PC-3 (cell line): Measurements from ENCODE around the gene BBS12. TPM values are rescaled to one million over a fixed set of nuclear protein-coding genes. Genes with fewer than 3 reads are reported as not detected.

ENCODE experiments used
- ATAC-seq: fragments of 200-7000 bp; cut with Tn5 transposase; 2 replicates; pipeline ENCODE4 v1.9.1; 2020; ENCODE audit warnings: mild to moderate bottlenecking, moderate library complexity
- BruUV-seq: library from RNA; stranded (reverse); fragments of 400-500 nt; replicated peaks from 2 replicates; lab custom pipeline; 2021; lab: Mats Ljungman, UMichigan
- CTCF ChIA-PET: fragments of 300-600 bp; sonication (Branson Sonifier 250); formaldehyde crosslinking; loops from one replicate; lab custom pipeline; 2022; ENCODE audit warnings: antibody characterized with exemption; lab: Charles Lee
- POLR2A ChIA-PET: fragments of 300-600 bp; sonication (Branson Sonifier 250); formaldehyde crosslinking; loops from one replicate; lab custom pipeline; 2022; ENCODE audit warnings: antibody characterized with exemption; ENCODE audit not compliant: unreplicated experiment; lab: Charles Lee
- DNase-seq: peaks from one replicate; pipeline ENCODE4 v3.0.0-alpha.2; 2015
- H2AFZ ChIP-seq: fragments of 300-600 bp; sonication (generic); 2 replicates; pipeline ENCODE4 v1.6.0; 2016; ENCODE audit warnings: antibody characterized with exemption, low read length
- H3F3A ChIP-seq: fragments of 300-600 bp; sonication (generic); one replicate; pipeline ENCODE4 v1.6.0; 2017; ENCODE audit warnings: antibody characterized with exemption, low read length, control low read depth, mild to moderate bottlenecking; ENCODE audit not compliant: unreplicated experiment
- H3K27ac ChIP-seq: fragments of 300-600 bp; sonication (generic); 2 replicates; pipeline ENCODE4 v1.5.1; 2016; ENCODE audit warnings: mild to moderate bottlenecking, low read length
- H3K27me3 ChIP-seq: fragments of 300-600 bp; sonication (generic); 2 replicates; pipeline ENCODE4 v1.6.1; 2016; ENCODE audit warnings: low read length, mixed read lengths
- H3K36me3 ChIP-seq: fragments of 300-600 bp; sonication (generic); 2 replicates; pipeline ENCODE4 v1.6.1; 2016; ENCODE audit warnings: low read depth, mixed run types, low read length, mixed read lengths
- H3K4me1 ChIP-seq: fragments of 300-600 bp; sonication (generic); 2 replicates; pipeline ENCODE4 v1.5.1; 2016; ENCODE audit warnings: low read length; ENCODE audit not compliant: insufficient read depth
- H3K4me2 ChIP-seq: fragments of 300-600 bp; sonication (generic); 2 replicates; pipeline ENCODE4 v1.6.0; 2016; ENCODE audit warnings: low read length
- H3K4me3 ChIP-seq: fragments of 300-600 bp; sonication (generic); 2 replicates; pipeline ENCODE4 v1.5.1; 2016; ENCODE audit warnings: mild to moderate bottlenecking, low read length, mixed read lengths
- H3K79me2 ChIP-seq: fragments of 300-600 bp; sonication (generic); 2 replicates; pipeline ENCODE4 v1.6.1; 2017; ENCODE audit warnings: low read length, mixed read lengths
- H3K9ac ChIP-seq: fragments of 300-600 bp; sonication (generic); 2 replicates; pipeline ENCODE4 v1.6.0; 2016; ENCODE audit warnings: mild to moderate bottlenecking, low read length
- H3K9me2 ChIP-seq: fragments of 300-600 bp; sonication (generic); replicated peaks from 2 replicates; pipeline ENCODE4 v1.6.1; 2016; ENCODE audit warnings: mixed run types, low read length, mixed read lengths
- H3K9me3 ChIP-seq: fragments of 300-600 bp; sonication (generic); 2 replicates; pipeline ENCODE4 v1.6.1; 2016; ENCODE audit warnings: low read length, mixed read lengths
- H4K20me1 ChIP-seq: fragments of 300-600 bp; sonication (generic); 2 replicates; pipeline ENCODE4 v1.6.1; 2016; ENCODE audit warnings: low read length, mixed read lengths
- CTCF ChIP-seq: fragments of 300-600 bp; sonication (generic); conservative IDR thresholded peaks from 2 replicates; pipeline ENCODE4 v1.5.1; 2017; ENCODE audit warnings: antibody characterized with exemption, low read depth, mild to moderate bottlenecking, low read length
- EZH2 ChIP-seq: fragments of 300-600 bp; sonication (generic); IDR thresholded peaks from one replicate; pipeline ENCODE4 v1.6.1; 2017; ENCODE audit warnings: antibody characterized with exemption, mild to moderate bottlenecking, low read length; ENCODE audit not compliant: unreplicated experiment
- EZH2phosphoT487 ChIP-seq: fragments of 300-600 bp; sonication (generic); IDR thresholded peaks from 2 replicates; pipeline ENCODE4 v1.6.1; 2018; ENCODE audit warnings: mild to moderate bottlenecking, antibody characterized with exemption, low read length, borderline replicate concordance
- intact Hi-C: fragments of 100-400 bp; cut with micrococcal nuclease; formaldehyde crosslinking; loops from 2 replicates; pipeline ENCODE4 v1.9.0; 2023
- total RNA-seq: library from RNA; depleted of rRNA; stranded (reverse); fragments of >200 nt; gene quantifications from 2 replicates; pipeline ENCODE4 v1.2.3, GENCODE V29; 2014

BBS12 gene
- total RNA-seq, 1 experiment from 2014 or later = 1.7 TPM

GRCh38 chr4:122775039-122775438 lies 42.5 kb downstream of the BBS12 start:
- Histone ChIP-seq H4K20me1 (no peaks in the 10 kb centered on the region), H3F3A (no peaks in the 10 kb centered on the region), H3K4me2 (no peak overlapping the region), H3K9me3 (no peaks in the 10 kb centered on the region), H2AFZ (no peak overlapping the region), H3K9ac (no peak overlapping the region), H3K4me1 (peaks cover 13% of the 10 kb centered on the region), H3K36me3 (no peaks in the 10 kb centered on the region), H3K4me3 (no peak overlapping the region), H3K27me3 (no peaks in the 10 kb centered on the region), H3K27ac (no peak overlapping the region), H3K9me2 (no peaks in the 10 kb centered on the region), H3K79me2 (no peaks in the 10 kb centered on the region)
- ATAC-seq (no peak), DNase-seq (no peak)
- TF ChIP-seq EZH2phosphoT487 (no peak), CTCF (no peak)
- ChIA-PET POLR2A (no interaction called here), CTCF (no interaction called here)
- intact Hi-C loops = no loop called here
- no TSS peak for BruUV-seq

- Histone ChIP-seq H3K4me2 (no peak overlapping the region), H3K27ac (no peak overlapping the region), H3F3A (no peaks in the 10 kb centered on the region), H3K9me2 (no peaks in the 10 kb centered on the region), H3K4me3 (no peak overlapping the region), H3K9me3 (no peaks in the 10 kb centered on the region), H3K27me3 (no peaks in the 10 kb centered on the region), H3K36me3 (no peaks in the 10 kb centered on the region), H3K4me1 (peaks cover 13% of the 10 kb centered on the region), H4K20me1 (no peaks in the 10 kb centered on the region), H3K9ac (no peak overlapping the region), H2AFZ (no peak overlapping the region), H3K79me2 (no peaks in the 10 kb centered on the region)
- intact Hi-C loops = no loop called here
- ChIA-PET CTCF (no interaction called here), POLR2A (no interaction called here)
- ATAC-seq (no peak), DNase-seq (no peak)
- TF ChIP-seq CTCF = no peak
- TF ChIP-seq EZH2 = no peak
- no peak for TF ChIP-seq EZH2phosphoT487
- no TSS peak for BruUV-seq
Observed at GRCh38 chr4:122775987-122776836, 43.7 kb downstream of the BBS12 start.

- H3K36me3 ChIP-seq = no peaks in the 10 kb centered on the region
- TF ChIP-seq EZH2 (no peak), CTCF (no peak), EZH2phosphoT487 (no peak)
- no peaks in the 10 kb centered on the region for H3K79me2 ChIP-seq
- H4K20me1 ChIP-seq = no peaks in the 10 kb centered on the region
- H3F3A ChIP-seq = no peaks in the 10 kb centered on the region
- no peak overlapping the region for H2AFZ ChIP-seq
- H3K9me3 ChIP-seq = no peaks in the 10 kb centered on the region
- H3K9ac ChIP-seq = no peak overlapping the region
- DNase-seq (no peak), ATAC-seq (no peak)
- no peak overlapping the region for H3K4me3 ChIP-seq
- no peaks in the 10 kb centered on the region for H3K27me3 ChIP-seq
- ChIA-PET POLR2A (no interaction called here), CTCF (no interaction called here)
- intact Hi-C loops = no loop called here
- H3K4me1 ChIP-seq = peaks cover 13% of the 10 kb centered on the region
- BruUV-seq = no TSS peak
- H3K9me2 ChIP-seq = no peaks in the 10 kb centered on the region
- H3K27ac ChIP-seq = no peak overlapping the region
- H3K4me2 ChIP-seq = no peak overlapping the region
Observed at GRCh38 chr4:122776916-122777315, 44.4 kb downstream of the BBS12 start.
